K562 (cell line): ENCODE results near the gene TMEM63C. TPM values are rescaled to one million over a fixed set of nuclear protein-coding genes. Genes with fewer than 3 reads are reported as not detected.

Experiments used
- ETV1 ChIP-seq: fragments of 450-650 bp; conservative IDR thresholded peaks from 2 replicates; pipeline ENCODE4 v1.6.1; 2016; ENCODE audit warnings: missing genetic modification characterization, control low read depth, low read depth, missing compliant biosample characterization
- ILK ChIP-seq: fragments of 450-650 bp; IDR thresholded peaks from 2 replicates; pipeline ENCODE4 v1.6.1; 2016; ENCODE audit warnings: missing genetic modification characterization, low read depth, mild to moderate bottlenecking, missing compliant biosample characterization, moderate library complexity, borderline replicate concordance
- MTF1 ChIP-seq: fragments of 250-450 bp; sonication (Bioruptor Pico); IDR thresholded peaks from 2 replicates; pipeline ENCODE4 v1.9.0; 2021; ENCODE audit warnings: moderate library complexity, mild to moderate bottlenecking, inconsistent platforms, borderline replicate concordance
- NELFE ChIP-seq: IDR thresholded peaks from 2 replicates; pipeline ENCODE4 v1.6.1; 2011; ENCODE audit warnings: mild to moderate bottlenecking; ENCODE audit not compliant: insufficient read depth, insufficient read length
- NFRKB ChIP-seq: fragments of 450-650 bp; IDR thresholded peaks from 2 replicates; pipeline ENCODE4 v1.6.1; 2016; ENCODE audit warnings: low read depth
- SMAD4 ChIP-seq: fragments of 250-450 bp; sonication (Bioruptor Pico); conservative IDR thresholded peaks from 2 replicates; pipeline ENCODE4 v1.8.0; 2021; ENCODE audit warnings: inconsistent platforms, mild to moderate bottlenecking, moderate library complexity
- ZBTB40 ChIP-seq, 2 experiments: fragments of 450-650 bp in 1 of 2; sonication (generic) in 1 of 2; formaldehyde crosslinking in 1 of 2; IDR thresholded peaks; 2 replicates each; pipeline versions ENCODE4 v1.7.1 to v1.9.0; 2016 to 2022; ENCODE audit warnings: inconsistent platforms in 1 of 2, mild to moderate bottlenecking in 1 of 2, missing genetic modification reagents in 1 of 2
- polyA plus RNA-seq, 8 experiments: library from polyadenylated mRNA; depleted of rRNA in 4 of 8; stranded (reverse) in 5 of 8; unstranded in 3 of 8; fragments of >200 nt; fragmentation: Nextera tagmentation in 2 of 8; fragmentation: Illumina TruSeq in 1 of 8; extraction: Ambion mirVana in 2 of 8; extraction: Trizol in 1 of 8; gene quantifications; 2 replicates each; pipeline versions ENCODE4 v1.2.1 to v1.2.3, GENCODE V29; 2011 to 2014; ENCODE audit warnings: inconsistent platforms in 1 of 8, missing spikeins in 1 of 8
- total RNA-seq, 7 experiments: library from RNA; depleted of rRNA in 6 of 7; stranded (reverse); fragments of >200 nt in 6 of 7; fragmentation: Illumina TruSeq in 2 of 7; extraction: Trizol in 2 of 7; gene quantifications; 2 replicates each; pipeline versions ENCODE4 v1.2.1 to v1.2.3, GENCODE V29; 2011 to 2021; ENCODE audit warnings: low replicate concordance in 1 of 7
- TF ChIP-seq, protein P1 (sequence below): IDR thresholded peaks from 2 replicates; pipeline ENCODE4 v1.6.1; 2011; ENCODE audit not compliant: insufficient read length; ENCODE audit errors: extremely low read depth
- TF ChIP-seq, protein P2 (sequence below): fragments of 200-400 bp; formaldehyde crosslinking; IDR thresholded peaks from 2 replicates; pipeline ENCODE4 v1.6.1; 2017; ENCODE audit warnings: mild to moderate bottlenecking, low read depth, low read length, moderate library complexity
- TF ChIP-seq, protein P3 (sequence below): fragments of 450-650 bp; formaldehyde crosslinking; IDR thresholded peaks from 2 replicates; pipeline ENCODE4 v1.4.0; 2020; ENCODE audit warnings: mild to moderate bottlenecking, mixed read lengths

Gene TMEM63C
- total and polyA plus RNA-seq, 9 of the 15 experiments (the other 6 are each of a cell fraction or from before 2014, with no cell fraction given) = 0.07 TPM; not detected in 8

DNA sequence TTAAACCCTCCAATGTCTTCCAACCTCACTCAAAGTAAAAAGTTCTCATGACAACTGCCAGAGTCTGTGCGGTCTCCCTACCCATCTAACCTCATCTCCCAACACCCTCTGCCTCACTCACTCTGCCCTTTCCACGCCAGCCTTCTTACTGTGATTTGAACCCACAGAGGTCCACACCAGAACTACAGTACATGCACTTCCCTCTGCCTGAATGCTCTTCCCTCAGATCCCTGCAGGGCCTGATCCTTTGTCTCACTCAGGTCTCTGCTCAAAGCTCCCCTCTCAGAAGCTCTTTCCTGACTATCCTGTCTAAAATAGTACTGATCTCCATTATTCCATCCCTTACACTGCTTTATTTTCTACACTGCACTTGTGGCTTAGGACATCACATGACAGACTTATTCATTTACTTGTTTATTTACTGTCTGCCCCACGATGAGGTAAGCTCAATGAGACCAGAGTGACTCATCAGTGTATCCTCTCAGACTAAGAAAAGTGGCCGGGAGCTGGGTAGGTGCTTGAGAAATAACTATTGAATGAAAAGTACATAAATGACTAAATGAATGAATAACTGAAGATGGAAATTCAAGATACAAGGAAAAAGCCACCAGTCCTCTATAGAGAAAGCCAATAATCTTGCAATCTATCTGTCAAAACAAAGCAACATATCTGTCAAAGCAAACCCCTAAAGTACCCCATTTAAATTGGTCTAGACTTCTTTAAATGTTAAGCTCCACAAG lies 122.0 kb downstream of the TMEM63C start (continued):
- TF ChIP-seq ILK (tag) = no peak
- TF ChIP-seq MTF1 (CRISPR knock-in tag) = no peak
- TF ChIP-seq, protein P1, sequence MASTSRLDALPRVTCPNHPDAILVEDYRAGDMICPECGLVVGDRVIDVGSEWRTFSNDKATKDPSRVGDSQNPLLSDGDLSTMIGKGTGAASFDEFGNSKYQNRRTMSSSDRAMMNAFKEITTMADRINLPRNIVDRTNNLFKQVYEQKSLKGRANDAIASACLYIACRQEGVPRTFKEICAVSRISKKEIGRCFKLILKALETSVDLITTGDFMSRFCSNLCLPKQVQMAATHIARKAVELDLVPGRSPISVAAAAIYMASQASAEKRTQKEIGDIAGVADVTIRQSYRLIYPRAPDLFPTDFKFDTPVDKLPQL = no peak
- TF ChIP-seq, protein P2, sequence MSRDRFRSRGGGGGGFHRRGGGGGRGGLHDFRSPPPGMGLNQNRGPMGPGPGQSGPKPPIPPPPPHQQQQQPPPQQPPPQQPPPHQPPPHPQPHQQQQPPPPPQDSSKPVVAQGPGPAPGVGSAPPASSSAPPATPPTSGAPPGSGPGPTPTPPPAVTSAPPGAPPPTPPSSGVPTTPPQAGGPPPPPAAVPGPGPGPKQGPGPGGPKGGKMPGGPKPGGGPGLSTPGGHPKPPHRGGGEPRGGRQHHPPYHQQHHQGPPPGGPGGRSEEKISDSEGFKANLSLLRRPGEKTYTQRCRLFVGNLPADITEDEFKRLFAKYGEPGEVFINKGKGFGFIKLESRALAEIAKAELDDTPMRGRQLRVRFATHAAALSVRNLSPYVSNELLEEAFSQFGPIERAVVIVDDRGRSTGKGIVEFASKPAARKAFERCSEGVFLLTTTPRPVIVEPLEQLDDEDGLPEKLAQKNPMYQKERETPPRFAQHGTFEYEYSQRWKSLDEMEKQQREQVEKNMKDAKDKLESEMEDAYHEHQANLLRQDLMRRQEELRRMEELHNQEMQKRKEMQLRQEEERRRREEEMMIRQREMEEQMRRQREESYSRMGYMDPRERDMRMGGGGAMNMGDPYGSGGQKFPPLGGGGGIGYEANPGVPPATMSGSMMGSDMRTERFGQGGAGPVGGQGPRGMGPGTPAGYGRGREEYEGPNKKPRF = no peak
- TF ChIP-seq SMAD4 (CRISPR knock-in tag) = no peak
- TF ChIP-seq NELFE = no peak
- TF ChIP-seq, protein P3, sequence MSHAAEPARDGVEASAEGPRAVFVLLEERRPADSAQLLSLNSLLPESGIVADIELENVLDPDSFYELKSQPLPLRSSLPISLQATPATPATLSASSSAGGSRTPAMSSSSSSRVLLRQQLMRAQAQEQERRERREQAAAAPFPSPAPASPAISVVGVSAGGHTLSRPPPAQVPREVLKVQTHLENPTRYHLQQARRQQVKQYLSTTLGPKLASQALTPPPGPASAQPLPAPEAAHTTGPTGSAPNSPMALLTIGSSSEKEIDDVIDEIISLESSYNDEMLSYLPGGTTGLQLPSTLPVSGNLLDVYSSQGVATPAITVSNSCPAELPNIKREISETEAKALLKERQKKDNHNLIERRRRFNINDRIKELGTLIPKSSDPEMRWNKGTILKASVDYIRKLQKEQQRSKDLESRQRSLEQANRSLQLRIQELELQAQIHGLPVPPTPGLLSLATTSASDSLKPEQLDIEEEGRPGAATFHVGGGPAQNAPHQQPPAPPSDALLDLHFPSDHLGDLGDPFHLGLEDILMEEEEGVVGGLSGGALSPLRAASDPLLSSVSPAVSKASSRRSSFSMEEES (CRISPR knock-in tag) = peak; percentile 71
- no peak for TF ChIP-seq ZBTB40 (IDR thresholded peaks at IDR 0.05)
- no peak for TF ChIP-seq ZBTB40 (CRISPR knock-in tag; IDR thresholded peaks at IDR 0.05)
- TF ChIP-seq ETV1 (tag) = no peak
- no peak for TF ChIP-seq NFRKB
- TF ChIP-seq, all 486 proteins: peak for 30
